Testis (tissue), 2 donors: ENCODE measurements around the gene FBXO36.

Experiments used
- POLR2A ChIP-seq: fragments of 450-650 bp; IDR thresholded peaks from one replicate; pipeline ENCODE4 v1.6.1; 2017; ENCODE audit warnings: antibody characterized with exemption, mild to moderate bottlenecking, moderate library complexity
- TF ChIP-seq, protein P1 (sequence below), 3 experiments: fragments of 450-650 bp in 2 of 3; fragments of 200-600 bp in 1 of 3; sonication (generic) in 1 of 3; IDR thresholded peaks; one replicate each; pipeline ENCODE4 v1.5.1; 2016 to 2019; ENCODE audit warnings: antibody characterized with exemption in 3 of 3, mild to moderate bottlenecking in 2 of 3, moderate library complexity in 1 of 3

- TF ChIP-seq, protein P1, sequence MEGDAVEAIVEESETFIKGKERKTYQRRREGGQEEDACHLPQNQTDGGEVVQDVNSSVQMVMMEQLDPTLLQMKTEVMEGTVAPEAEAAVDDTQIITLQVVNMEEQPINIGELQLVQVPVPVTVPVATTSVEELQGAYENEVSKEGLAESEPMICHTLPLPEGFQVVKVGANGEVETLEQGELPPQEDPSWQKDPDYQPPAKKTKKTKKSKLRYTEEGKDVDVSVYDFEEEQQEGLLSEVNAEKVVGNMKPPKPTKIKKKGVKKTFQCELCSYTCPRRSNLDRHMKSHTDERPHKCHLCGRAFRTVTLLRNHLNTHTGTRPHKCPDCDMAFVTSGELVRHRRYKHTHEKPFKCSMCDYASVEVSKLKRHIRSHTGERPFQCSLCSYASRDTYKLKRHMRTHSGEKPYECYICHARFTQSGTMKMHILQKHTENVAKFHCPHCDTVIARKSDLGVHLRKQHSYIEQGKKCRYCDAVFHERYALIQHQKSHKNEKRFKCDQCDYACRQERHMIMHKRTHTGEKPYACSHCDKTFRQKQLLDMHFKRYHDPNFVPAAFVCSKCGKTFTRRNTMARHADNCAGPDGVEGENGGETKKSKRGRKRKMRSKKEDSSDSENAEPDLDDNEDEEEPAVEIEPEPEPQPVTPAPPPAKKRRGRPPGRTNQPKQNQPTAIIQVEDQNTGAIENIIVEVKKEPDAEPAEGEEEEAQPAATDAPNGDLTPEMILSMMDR (IDR thresholded peaks at IDR 0.05) = no peak
- TF ChIP-seq POLR2A = no peak
Observed at GRCh38 chr2:230043461-230043860, 121.2 kb downstream of the FBXO36 start.
